ENCODE data around the gene C5orf58. TPM values are rescaled to one million over a fixed set of nuclear protein-coding genes. Genes with fewer than 3 reads are reported as not detected.

The C5orf58 gene
- total RNA-seq, 2 experiments from 2014 or later, result not detected

- Mint-ChIP-seq H3K4me3 (peak overlapping the region; percentile 84), H3K27ac (peak overlapping the region; percentile 96), H3K27me3 (no peaks in the 10 kb centered on the region), H3K4me1 (ENCODE audit: low read depth) (peaks cover 100% of the 10 kb centered on the region), H3K36me3 (ENCODE audit: low read depth) (peaks cover 100% of the 10 kb centered on the region), H3K9me3 (no peaks in the 10 kb centered on the region)
- H3K27me3 ChIP-seq (ENCODE audit: control insufficient read depth in 1 of 2, insufficient read depth in 2 of 2, low read length in 2 of 2), result no peaks in the 10 kb centered on the region
- no peak for TF ChIP-seq CTCF (IDR thresholded peaks at IDR 0.05)
- peaks cover 88% of the 10 kb centered on the region for H3K4me1 ChIP-seq (ENCODE audit: insufficient read depth, low read length)
- peaks cover 97% of the 10 kb centered on the region for H3K36me3 ChIP-seq (ENCODE audit: insufficient read depth, low read length)
- CTCF ChIA-PET, result interaction anchor here (0.8 to 3.1 kb wide), 5 partner anchors 9 to 49 kb away, joined by 3 to 12 read pairs (median 5); no protein-coding TSS in a partner anchor
- H3K9me3 ChIP-seq (ENCODE audit: control insufficient read depth in 1 of 2, insufficient read depth in 1 of 2, low read length in 2 of 2), result no peaks in the 10 kb centered on the region
- no peak overlapping the region for H3K4me3 ChIP-seq (ENCODE audit: low read length)
- ATAC-seq (ENCODE audit: poor library complexity), result no peak
- POLR2A ChIA-PET, result interaction anchor here (1.1 to 18.4 kb wide), 6 partner anchors 8 to 41 kb away, joined by 4 to 426 read pairs (median 8); partner anchors contain the start of gene LCP2
- H3K27ac ChIP-seq (ENCODE audit: low read depth in 1 of 2, low read length in 2 of 2), result peak overlapping the region; percentile 74 to 98
- intact Hi-C loops (cut with DNase I, micrococcal nuclease), result loop anchor here in 1 of 2 experiments (2.0 kb wide), 1 partner anchor 15 kb away; no protein-coding TSS in a partner anchor
- no peak for DNase-seq
Observed at GRCh38 chr5:170289764-170290163, 57.0 kb downstream of the C5orf58 start.

- POLR2A ChIA-PET, result interaction anchor here (0.7 to 18.4 kb wide), 9 partner anchors 8 to 48 kb away, joined by 3 to 426 read pairs (median 40); no protein-coding TSS in a partner anchor
- peaks cover 87% of the 10 kb centered on the region for H3K4me1 ChIP-seq (ENCODE audit: insufficient read depth, low read length)
- H3K27me3 Mint-ChIP-seq, result no peaks in the 10 kb centered on the region
- intact Hi-C loops (cut with DNase I, micrococcal nuclease), result no loop called here
- H3K9me3 Mint-ChIP-seq, result no peaks in the 10 kb centered on the region
- H3K4me1 Mint-ChIP-seq (ENCODE audit: low read depth), result peaks cover 98% of the 10 kb centered on the region
- no peaks in the 10 kb centered on the region for H3K27me3 ChIP-seq (ENCODE audit: control insufficient read depth in 1 of 2, insufficient read depth in 2 of 2, low read length in 2 of 2)
- DNase-seq (no peak), ATAC-seq (ENCODE audit: poor library complexity) (no peak)
- peak overlapping the region; percentile 84 for H3K4me3 Mint-ChIP-seq
- no peak for TF ChIP-seq CTCF (IDR thresholded peaks at IDR 0.05)
- CTCF ChIA-PET, result interaction anchor here (1.0 to 9.5 kb wide), 5 partner anchors 9 to 65 kb away, joined by 3 to 65 read pairs (median 5); no protein-coding TSS in a partner anchor
- H3K27ac Mint-ChIP-seq, result peak overlapping the region; percentile 96
- H3K36me3 ChIP-seq (ENCODE audit: insufficient read depth, low read length), result peaks cover 96% of the 10 kb centered on the region
- no peaks in the 10 kb centered on the region for H3K9me3 ChIP-seq (ENCODE audit: control insufficient read depth in 1 of 2, insufficient read depth in 1 of 2, low read length in 2 of 2)
- H3K36me3 Mint-ChIP-seq (ENCODE audit: low read depth), result peaks cover 100% of the 10 kb centered on the region
- no peak overlapping the region for H3K4me3 ChIP-seq (ENCODE audit: low read length)
- peak overlapping the region; percentile 74 to 98 for H3K27ac ChIP-seq (ENCODE audit: low read depth in 1 of 2, low read length in 2 of 2)
Observed at GRCh38 chr5:170290498-170290897, 57.7 kb downstream of the C5orf58 start.

- peak overlapping the region; percentile 49 to 98 for H3K27ac ChIP-seq (ENCODE audit: low read depth in 1 of 2, low read length in 2 of 2)
- H3K4me1 ChIP-seq (ENCODE audit: insufficient read depth, low read length), result peaks cover 67% of the 10 kb centered on the region
- H3K27me3 ChIP-seq (ENCODE audit: control insufficient read depth in 1 of 2, insufficient read depth in 2 of 2, low read length in 2 of 2), result no peaks in the 10 kb centered on the region
- DNase-seq, result peak in 1 of 14 experiments; percentile 36
- H3K9me3 ChIP-seq (ENCODE audit: control insufficient read depth in 1 of 2, insufficient read depth in 1 of 2, low read length in 2 of 2), result no peaks in the 10 kb centered on the region
- H3K36me3 ChIP-seq (ENCODE audit: insufficient read depth, low read length), result peaks cover 76% of the 10 kb centered on the region
- Mint-ChIP-seq H3K4me1 (ENCODE audit: low read depth) (peaks cover 83% of the 10 kb centered on the region), H3K4me3 (peak overlapping the region; percentile 98), H3K27ac (peak overlapping the region; percentile 96), H3K9me3 (no peaks in the 10 kb centered on the region), H3K27me3 (no peaks in the 10 kb centered on the region), H3K36me3 (ENCODE audit: low read depth) (peaks cover 100% of the 10 kb centered on the region)
- ATAC-seq (ENCODE audit: poor library complexity), result no peak
- intact Hi-C loops (cut with DNase I, micrococcal nuclease), result no loop called here
- H3K4me3 ChIP-seq (ENCODE audit: low read length), result peak overlapping the region; percentile 66
- ChIA-PET CTCF (interaction anchor here (0.5 to 9.5 kb wide), 11 partner anchors 9 to 66 kb away, joined by 3 to 65 read pairs (median 7); no protein-coding TSS in a partner anchor), POLR2A (interaction anchor here (1.1 to 18.4 kb wide), 11 partner anchors 8 to 46 kb away, joined by 3 to 426 read pairs (median 27); no protein-coding TSS in a partner anchor)
- TF ChIP-seq CTCF (IDR thresholded peaks at IDR 0.05), result no peak
Observed at GRCh38 chr5:170292179-170293104, 59.7 kb downstream of the C5orf58 start.

Measured in CD4-positive, alpha-beta T cell (primary cell).